WERI-Rb-1 (cell line): ENCODE data around the gene ZNF462.

Experiments used
- DNase-seq: peaks from one replicate; pipeline ENCODE4 v3.0.0-alpha.2; 2020
- H3K27ac ChIP-seq: fragments of 250-450 bp; sonication (Bioruptor Pico); 2 replicates; pipeline ENCODE4 v1.5.1; 2020; ENCODE audit warnings: mild to moderate bottlenecking, moderate library complexity
- H3K27me3 ChIP-seq: fragments of 250-450 bp; sonication (Bioruptor Pico); 2 replicates; pipeline ENCODE4 v1.5.1; 2021; ENCODE audit warnings: mild to moderate bottlenecking, low read depth, moderate library complexity; ENCODE audit not compliant: insufficient read depth, severe bottlenecking
- H3K36me3 ChIP-seq: fragments of 250-450 bp; sonication (Bioruptor Pico); 2 replicates; pipeline ENCODE4 v1.5.1; 2020; ENCODE audit warnings: mild to moderate bottlenecking, moderate library complexity
- H3K4me3 ChIP-seq: 2 replicates; pipeline ENCODE4 v1.5.1; 2011; ENCODE audit warnings: low read depth, mild to moderate bottlenecking, control low read depth, low read length
- H3K9me3 ChIP-seq: fragments of 250-450 bp; sonication (Bioruptor Pico); 2 replicates; pipeline ENCODE4 v1.5.1; 2021; ENCODE audit warnings: mild to moderate bottlenecking, moderate library complexity; ENCODE audit not compliant: severe bottlenecking
- TF ChIP-seq, protein P1 (sequence below): IDR thresholded peaks from 2 replicates; pipeline ENCODE4 v1.5.1; 2011; ENCODE audit warnings: low read depth, mild to moderate bottlenecking, control low read depth, inconsistent platforms, low read length

The ZNF462 gene

DNA sequence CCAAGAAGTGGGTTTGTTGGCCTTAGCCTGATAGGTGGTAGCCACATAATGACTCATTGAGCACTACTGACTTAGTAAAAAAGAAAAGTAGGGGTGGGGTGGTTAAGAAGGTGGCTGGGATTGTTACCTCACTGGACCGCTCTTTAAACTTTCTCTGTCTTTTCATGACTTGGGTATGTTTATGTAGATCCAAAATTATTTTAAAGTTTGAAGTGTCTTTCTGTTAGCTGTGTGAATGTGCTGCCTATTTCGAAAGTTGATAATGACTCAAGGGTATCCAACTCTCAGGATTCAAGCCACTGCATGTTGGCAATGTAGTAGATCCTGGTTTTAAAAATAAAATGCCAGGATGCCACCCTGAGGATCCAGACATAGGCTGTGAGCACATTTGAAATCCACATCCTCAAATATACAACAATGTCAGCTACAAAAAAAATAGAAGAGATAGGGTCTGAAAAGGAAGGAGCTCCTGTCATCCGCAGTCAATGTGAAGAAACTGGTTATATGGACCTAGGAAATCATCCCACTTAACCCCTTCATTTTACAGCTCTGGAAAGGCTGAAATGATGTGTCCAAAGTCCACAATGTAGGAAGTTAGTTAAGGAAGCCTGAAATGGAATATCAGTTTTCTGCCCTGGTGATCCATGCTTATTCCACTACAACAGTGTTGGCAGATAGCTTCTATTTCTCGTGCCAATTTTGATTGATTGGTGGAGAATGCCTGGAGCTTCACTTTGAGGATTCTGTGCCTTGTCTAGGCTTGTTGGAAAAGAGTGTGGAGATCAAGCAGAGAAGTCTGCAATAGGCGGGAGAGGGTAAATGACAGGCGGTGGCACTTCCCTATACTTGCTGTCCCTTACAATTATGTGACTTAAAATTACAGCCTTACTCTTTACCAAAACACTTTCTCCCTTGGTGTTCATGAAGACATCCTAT, 23.4 kb downstream of the ZNF462 start:
- no peak for DNase-seq
- Histone ChIP-seq H3K4me3 (no peak overlapping the region), H3K9me3 (no peaks in the 10 kb centered on the region), H3K36me3 (peaks cover 2% of the 10 kb centered on the region), H3K27ac (no peak overlapping the region), H3K27me3 (no peaks in the 10 kb centered on the region)
- TF ChIP-seq, protein P1, sequence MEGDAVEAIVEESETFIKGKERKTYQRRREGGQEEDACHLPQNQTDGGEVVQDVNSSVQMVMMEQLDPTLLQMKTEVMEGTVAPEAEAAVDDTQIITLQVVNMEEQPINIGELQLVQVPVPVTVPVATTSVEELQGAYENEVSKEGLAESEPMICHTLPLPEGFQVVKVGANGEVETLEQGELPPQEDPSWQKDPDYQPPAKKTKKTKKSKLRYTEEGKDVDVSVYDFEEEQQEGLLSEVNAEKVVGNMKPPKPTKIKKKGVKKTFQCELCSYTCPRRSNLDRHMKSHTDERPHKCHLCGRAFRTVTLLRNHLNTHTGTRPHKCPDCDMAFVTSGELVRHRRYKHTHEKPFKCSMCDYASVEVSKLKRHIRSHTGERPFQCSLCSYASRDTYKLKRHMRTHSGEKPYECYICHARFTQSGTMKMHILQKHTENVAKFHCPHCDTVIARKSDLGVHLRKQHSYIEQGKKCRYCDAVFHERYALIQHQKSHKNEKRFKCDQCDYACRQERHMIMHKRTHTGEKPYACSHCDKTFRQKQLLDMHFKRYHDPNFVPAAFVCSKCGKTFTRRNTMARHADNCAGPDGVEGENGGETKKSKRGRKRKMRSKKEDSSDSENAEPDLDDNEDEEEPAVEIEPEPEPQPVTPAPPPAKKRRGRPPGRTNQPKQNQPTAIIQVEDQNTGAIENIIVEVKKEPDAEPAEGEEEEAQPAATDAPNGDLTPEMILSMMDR: no peak

DNA sequence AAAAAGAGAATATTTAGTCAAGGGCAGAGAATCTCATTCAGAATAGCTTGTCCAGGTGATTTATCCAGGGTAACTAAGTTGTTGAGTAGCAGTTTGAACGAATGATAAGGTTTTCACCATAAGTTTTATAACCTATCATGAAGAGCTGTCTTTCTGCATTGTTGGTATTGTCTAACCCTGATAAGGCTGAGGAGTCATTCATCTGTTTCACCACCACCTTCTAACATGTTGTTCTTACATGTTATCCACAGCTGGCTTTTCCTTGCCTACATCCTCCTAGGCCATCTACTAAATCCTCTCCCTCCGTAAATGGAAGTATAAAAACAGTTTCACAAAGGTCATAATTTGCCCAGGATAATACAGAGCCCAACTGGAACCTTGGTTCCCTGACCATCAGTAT, 24.1 kb downstream of the ZNF462 start:
- H3K27me3 ChIP-seq: no peaks in the 10 kb centered on the region
- H3K4me3 ChIP-seq: no peak overlapping the region
- H3K36me3 ChIP-seq: peaks cover 3% of the 10 kb centered on the region
- TF ChIP-seq, protein P1: no peak
- no peak for DNase-seq
- no peak overlapping the region for H3K27ac ChIP-seq
- no peaks in the 10 kb centered on the region for H3K9me3 ChIP-seq

DNA sequence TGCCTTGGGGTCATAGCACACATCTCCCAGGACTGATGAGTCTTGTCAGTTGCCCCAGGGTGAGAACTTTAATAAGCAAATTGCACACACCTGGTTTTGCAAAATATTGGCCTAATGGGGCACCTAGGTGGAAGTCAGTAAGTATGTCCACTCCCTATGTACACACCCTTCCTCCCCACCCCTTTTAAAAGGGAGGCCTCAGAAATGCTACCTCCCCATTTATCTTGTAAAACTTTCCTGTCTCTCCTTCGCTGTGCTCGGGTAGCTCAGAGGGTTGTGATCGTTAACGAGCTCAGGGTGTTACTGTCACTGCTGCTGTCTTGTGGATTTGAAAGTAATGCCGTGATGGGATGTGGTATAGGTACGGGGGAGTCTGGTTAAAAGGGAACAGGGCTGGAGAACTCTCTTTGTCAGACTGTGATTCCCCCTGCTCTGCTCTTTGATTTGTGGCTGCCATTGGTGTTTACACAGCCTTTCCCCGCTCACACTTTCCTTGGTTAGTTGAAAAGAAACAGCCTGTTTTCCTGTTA, 26.2 kb downstream of the ZNF462 start:
- TF ChIP-seq, protein P1: no peak
- H3K9me3 ChIP-seq: no peaks in the 10 kb centered on the region
- no peaks in the 10 kb centered on the region for H3K27me3 ChIP-seq
- DNase-seq: no peak
- no peak overlapping the region for H3K4me3 ChIP-seq
- no peak overlapping the region for H3K27ac ChIP-seq
- peaks cover 3% of the 10 kb centered on the region; the same call in 1 of the 2 replicates for H3K36me3 ChIP-seq

DNA sequence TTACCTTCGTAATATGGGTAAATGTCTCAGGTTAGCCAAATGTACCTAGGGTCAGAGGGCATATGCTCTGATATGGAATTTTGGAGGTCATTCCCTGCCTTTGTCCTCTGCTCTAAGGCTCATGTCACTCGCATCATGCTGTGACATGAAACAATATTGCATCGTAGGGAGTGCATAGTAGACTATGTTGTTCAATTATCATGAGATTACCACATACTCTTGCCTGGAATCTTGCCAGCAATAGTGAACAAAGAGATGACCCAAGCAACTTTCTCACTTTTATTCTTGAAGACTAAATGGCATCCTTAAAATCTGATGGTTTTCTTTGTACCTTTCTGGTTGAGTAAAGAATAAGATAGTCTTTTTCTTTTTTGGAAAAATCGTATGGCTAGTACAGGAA, 27.6 kb downstream of the ZNF462 start:
- TF ChIP-seq, protein P1: no peak
- no peaks in the 10 kb centered on the region for H3K9me3 ChIP-seq
- H3K36me3 ChIP-seq: peaks cover 3% of the 10 kb centered on the region; the same call in 1 of the 2 replicates
- DNase-seq: no peak
- no peak overlapping the region for H3K4me3 ChIP-seq
- no peaks in the 10 kb centered on the region for H3K27me3 ChIP-seq
- H3K27ac ChIP-seq: no peak overlapping the region

DNA sequence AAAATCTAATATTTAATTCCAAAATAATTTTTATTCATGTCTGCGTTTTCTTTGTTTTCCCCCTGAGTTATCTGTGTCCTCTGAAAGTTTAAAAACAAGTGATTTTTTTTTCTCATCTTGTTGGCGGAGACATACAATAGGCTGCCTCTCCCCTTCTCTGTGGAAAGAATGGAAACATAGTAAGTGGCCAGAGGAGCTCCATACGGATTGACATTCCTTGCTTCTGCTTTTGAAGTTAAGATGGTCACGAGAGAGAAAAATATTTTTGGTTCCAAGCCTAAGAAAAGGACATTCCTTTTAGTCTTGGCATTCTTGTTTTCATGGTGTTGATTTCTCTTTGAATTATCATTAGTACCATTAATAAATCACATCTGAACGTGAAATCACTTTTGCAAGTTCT, 28.3 kb downstream of the ZNF462 start:
- H3K27ac ChIP-seq: no peak overlapping the region
- DNase-seq: no peak
- H3K27me3 ChIP-seq: no peaks in the 10 kb centered on the region
- no peaks in the 10 kb centered on the region for H3K9me3 ChIP-seq
- TF ChIP-seq, protein P1: no peak
- H3K36me3 ChIP-seq: peaks cover 3% of the 10 kb centered on the region; the same call in 1 of the 2 replicates
- H3K4me3 ChIP-seq: no peak overlapping the region
